PFSK-1 (cell line): ENCODE data around the gene DDX10.

Experiments used
- FOXP2 ChIP-seq: optimal IDR thresholded peaks from 2 replicates; pipeline ENCODE3; 2011; ENCODE audit warnings: borderline replicate concordance, control low read depth, inconsistent platforms; ENCODE audit not compliant: insufficient read depth; ENCODE audit errors: extremely low read length, extremely low read depth
- POLR2AphosphoS5 ChIP-seq: IDR thresholded peaks from 2 replicates; pipeline ENCODE4 v1.6.1; 2012; ENCODE audit warnings: low read depth, mild to moderate bottlenecking, control low read depth, low read length, moderate library complexity
- REST ChIP-seq, 2 experiments: IDR thresholded peaks; 2 replicates each; pipeline versions ENCODE4 v1.6.1 to v1.8.0; 2011 to 2012; ENCODE audit warnings: low read depth in 2 of 2, low read length in 2 of 2, control low read depth in 1 of 2, inconsistent platforms in 1 of 2, mild to moderate bottlenecking in 1 of 2, moderate library complexity in 1 of 2; ENCODE audit not compliant: insufficient read depth in 1 of 2
- SIN3A ChIP-seq: IDR thresholded peaks from 2 replicates; pipeline ENCODE4 v1.6.1; 2012; ENCODE audit warnings: mild to moderate bottlenecking, low read length, moderate library complexity, borderline replicate concordance; ENCODE audit not compliant: insufficient read depth
- TAF1 ChIP-seq: IDR thresholded peaks from 2 replicates; pipeline ENCODE4 v1.6.1; 2012; ENCODE audit warnings: low read length, control low read depth, borderline replicate concordance; ENCODE audit not compliant: insufficient read depth

Gene DDX10

GRCh38 chr11:108624196-108624925 lies 40.5 kb upstream of the DDX10 start:
- TF ChIP-seq TAF1 (no peak), SIN3A (no peak), FOXP2 (no peak), POLR2AphosphoS5 (no peak), REST (IDR thresholded peaks at IDR 0.05; ENCODE audit: insufficient read depth in 1 of 2, low read depth in 2 of 2, low read length in 2 of 2) (no peak)

GRCh38 chr11:108628326-108628725 lies 36.5 kb upstream of the DDX10 start:
- TF ChIP-seq POLR2AphosphoS5 (no peak), SIN3A (no peak), TAF1 (no peak), REST (IDR thresholded peaks at IDR 0.05; ENCODE audit: insufficient read depth in 1 of 2, low read depth in 2 of 2, low read length in 2 of 2) (no peak), FOXP2 (no peak)

DNA sequence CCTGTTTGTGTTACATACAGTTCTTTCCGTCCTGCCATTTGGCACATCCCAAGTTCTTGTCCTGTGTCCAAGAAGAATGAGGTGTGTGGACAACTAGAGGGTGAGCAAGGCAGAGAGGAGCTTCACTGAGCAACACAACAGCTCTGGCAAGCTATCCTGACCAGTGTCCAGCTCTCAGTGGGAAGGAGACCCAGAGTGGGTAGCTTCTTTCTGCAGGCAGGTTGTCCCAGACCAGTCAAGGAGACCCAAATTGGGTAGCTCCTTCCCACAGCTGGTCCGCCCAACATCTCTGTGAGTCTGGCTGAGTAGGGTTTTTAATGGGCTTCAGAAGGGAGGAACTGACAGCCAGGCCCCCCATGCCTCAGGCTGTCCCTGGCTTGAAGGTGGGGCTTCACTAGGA lies 36.1 kb upstream of the DDX10 start:
- TF ChIP-seq TAF1 (no peak), REST (IDR thresholded peaks at IDR 0.05; ENCODE audit: insufficient read depth in 1 of 2, low read depth in 2 of 2, low read length in 2 of 2) (no peak), FOXP2 (no peak), SIN3A (no peak), POLR2AphosphoS5 (no peak)

GRCh38 chr11:108629274-108629673 lies 35.6 kb upstream of the DDX10 start:
- TF ChIP-seq REST (IDR thresholded peaks at IDR 0.05; ENCODE audit: insufficient read depth in 1 of 2, low read depth in 2 of 2, low read length in 2 of 2) (no peak), POLR2AphosphoS5 (no peak), SIN3A (no peak), TAF1 (no peak), FOXP2 (no peak)

- no peak for TF ChIP-seq REST (IDR thresholded peaks at IDR 0.05; ENCODE audit: insufficient read depth in 1 of 2, low read depth in 2 of 2, low read length in 2 of 2)
Measured at GRCh38 chr11:108632041-108632704, 32.7 kb upstream of the DDX10 start.
